Nephron progenitor cell (in vitro differentiated cells): ENCODE data around the gene FATE1.

Source experiments
- DNase-seq: peaks from one replicate; pipeline ENCODE4 v3.0.0; 2021
- H3K27ac Mint-ChIP-seq: 2 replicates; pipeline ENCODE4 v1.8.0; 2021; ENCODE audit warnings: mild to moderate bottlenecking, moderate library complexity, mixed read lengths
- H3K27me3 Mint-ChIP-seq: 2 replicates; pipeline ENCODE4 v1.8.0; 2021; ENCODE audit warnings: mild to moderate bottlenecking, low read depth, mixed read lengths; ENCODE audit not compliant: poor library complexity
- H3K36me3 Mint-ChIP-seq: 2 replicates; pipeline ENCODE4 v1.8.0; 2021; ENCODE audit warnings: low read depth, mixed read lengths
- H3K4me1 Mint-ChIP-seq: 2 replicates; pipeline ENCODE4 v1.8.0; 2021; ENCODE audit warnings: mixed read lengths
- H3K4me3 Mint-ChIP-seq: 2 replicates; pipeline ENCODE4 v1.8.0; 2021; ENCODE audit warnings: mild to moderate bottlenecking, moderate library complexity, mixed read lengths
- H3K9me3 Mint-ChIP-seq: 2 replicates; pipeline ENCODE4 v1.8.0; 2021; ENCODE audit warnings: mild to moderate bottlenecking, moderate library complexity, mixed read lengths
- CTCF ChIP-seq: fragments of 200-600 bp; sonication (generic); IDR thresholded peaks from 2 replicates; pipeline ENCODE4 v1.5.0; 2021; ENCODE audit warnings: antibody characterized with exemption

Gene FATE1

DNA sequence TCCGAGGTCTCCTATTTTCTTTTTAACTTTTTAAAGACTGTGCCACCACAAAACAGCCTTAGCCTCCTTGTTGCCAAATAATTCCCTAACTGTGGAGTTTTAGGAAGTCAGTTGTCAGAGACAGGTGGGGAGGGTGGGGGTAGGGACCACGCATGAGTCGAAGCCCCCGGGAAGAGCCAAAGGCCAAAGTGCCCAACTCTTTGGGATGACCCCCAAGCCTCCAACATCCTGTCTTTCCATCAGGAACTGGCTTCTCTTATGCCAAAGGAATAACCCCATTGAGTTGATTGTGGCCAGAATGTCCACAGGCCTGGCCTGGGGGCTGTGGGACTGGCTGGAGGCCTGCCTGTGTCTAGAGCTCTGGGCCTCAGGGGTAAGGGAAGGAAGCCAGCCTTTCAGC lies 14.8 kb upstream of the FATE1 start:
- Mint-ChIP-seq H3K27me3 (peaks cover 18% of the 10 kb centered on the region), H3K4me1 (peaks cover 14% of the 10 kb centered on the region), H3K36me3 (no peaks in the 10 kb centered on the region), H3K27ac (no peak overlapping the region), H3K9me3 (peaks cover 63% of the 10 kb centered on the region), H3K4me3 (no peak overlapping the region)
- no peak for TF ChIP-seq CTCF
- DNase-seq = no peak

- no peak overlapping the region for H3K4me3 Mint-ChIP-seq
- DNase-seq = no peak
- peaks cover 11% of the 10 kb centered on the region for H3K4me1 Mint-ChIP-seq
- peaks cover 59% of the 10 kb centered on the region for H3K9me3 Mint-ChIP-seq
- no peak overlapping the region for H3K27ac Mint-ChIP-seq
- H3K36me3 Mint-ChIP-seq = no peaks in the 10 kb centered on the region
- H3K27me3 Mint-ChIP-seq = peaks cover 13% of the 10 kb centered on the region
- no peak for TF ChIP-seq CTCF
Observed at GRCh38 chrX:151701531-151701930, 14.3 kb upstream of the FATE1 start.

GRCh38 chrX:151702026-151702714 lies 13.7 kb upstream of the FATE1 start:
- H3K4me3 Mint-ChIP-seq = no peak overlapping the region
- peaks cover 57% of the 10 kb centered on the region for H3K9me3 Mint-ChIP-seq
- TF ChIP-seq CTCF = no peak
- H3K27ac Mint-ChIP-seq = no peak overlapping the region
- no peak for DNase-seq
- H3K4me1 Mint-ChIP-seq = peaks cover 11% of the 10 kb centered on the region
- peaks cover 11% of the 10 kb centered on the region for H3K27me3 Mint-ChIP-seq
- no peaks in the 10 kb centered on the region for H3K36me3 Mint-ChIP-seq

DNA sequence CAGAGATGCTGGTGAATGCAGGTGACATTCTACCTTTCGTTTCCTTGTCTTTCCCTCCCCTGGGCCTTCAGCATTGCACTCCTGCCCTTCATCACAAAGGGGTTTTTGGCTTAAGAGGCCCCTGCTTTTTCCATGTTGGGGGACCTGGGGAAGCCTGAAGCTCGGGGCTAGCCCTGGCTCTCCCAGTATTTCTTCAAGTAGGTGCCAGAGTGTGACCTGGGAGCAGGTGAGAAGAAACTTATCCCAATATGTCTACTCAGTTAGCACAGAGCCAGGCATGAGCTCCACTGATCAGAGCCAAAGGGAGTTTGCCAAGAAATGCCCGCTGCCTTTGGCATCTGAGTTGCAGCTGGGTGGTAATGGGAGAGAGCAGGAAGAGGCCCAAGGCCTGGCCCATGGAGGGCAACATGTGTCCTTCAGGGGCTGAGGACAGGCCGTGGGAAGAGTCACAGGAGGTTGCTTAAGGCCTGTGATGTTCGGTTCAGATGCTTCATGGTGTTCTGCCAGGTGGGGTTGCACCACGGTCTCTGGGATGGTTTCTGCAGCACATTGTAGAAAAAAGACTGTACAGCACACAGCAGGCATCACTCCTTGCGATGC lies 13.0 kb upstream of the FATE1 start:
- peaks cover 57% of the 10 kb centered on the region for H3K9me3 Mint-ChIP-seq
- H3K4me1 Mint-ChIP-seq = peaks cover 6% of the 10 kb centered on the region
- DNase-seq = no peak
- no peak overlapping the region for H3K4me3 Mint-ChIP-seq
- no peak overlapping the region for H3K27ac Mint-ChIP-seq
- H3K36me3 Mint-ChIP-seq = no peaks in the 10 kb centered on the region
- TF ChIP-seq CTCF = no peak
- peaks cover 10% of the 10 kb centered on the region for H3K27me3 Mint-ChIP-seq

- no peak for DNase-seq
- Mint-ChIP-seq H3K4me3 (no peak overlapping the region), H3K4me1 (peaks cover 5% of the 10 kb centered on the region), H3K9me3 (peaks cover 52% of the 10 kb centered on the region), H3K27me3 (peaks cover 8% of the 10 kb centered on the region), H3K36me3 (no peaks in the 10 kb centered on the region), H3K27ac (no peak overlapping the region)
- TF ChIP-seq CTCF = no peak
Observed at GRCh38 chrX:151703487-151703886, 12.3 kb upstream of the FATE1 start.
